HG03378 (cell line): ENCODE results near the gene CNTN2.

Experiments
- ATAC-seq: cut with Tn5 transposase; IDR thresholded peaks from one replicate; pipeline ENCODE4 v1.9.1; 2021; ENCODE audit warnings: mild to moderate bottlenecking, moderate library complexity; ENCODE audit not compliant: unreplicated experiment

Gene CNTN2

GRCh38 chr1:205111354-205111753 is 68.3 kb downstream of the CNTN2 start:
- ATAC-seq, result no peak

GRCh38 chr1:205118752-205119151 is 75.7 kb downstream of the CNTN2 start:
- no peak for ATAC-seq

GRCh38 chr1:205121660-205122488 is 78.9 kb downstream of the CNTN2 start, which contains the start of gene RBBP5:
Gene RBBP5, minus strand, starts transcription at chr1:205121978. Its CDS starts 105 bp downstream, at chr1:205121873.
- ATAC-seq, result peak; percentile 89

GRCh38 chr1:205122489-205122882 is 79.5 kb downstream of the CNTN2 start:
- ATAC-seq, result no peak

- ATAC-seq, result no peak
Measured at GRCh38 chr1:205124726-205125125, 81.7 kb downstream of the CNTN2 start.

GRCh38 chr1:205127646-205128045 is 84.6 kb downstream of the CNTN2 start:
- no peak for ATAC-seq
